Hematopoietic multipotent progenitor cell treated with erythropoietin and hydrocortisone succinate and interleukin-3 and kit ligand, for 15 days (in vitro differentiated cells): ENCODE measurements around the gene MAGIX.

ENCODE experiments used
- DNase-seq: peaks from one replicate; pipeline ENCODE4 v3.0.0-alpha.2; 2015; ENCODE audit warnings: low spot score

The MAGIX gene

GRCh38 chrX:49184294-49185281, 22.0 kb downstream of the MAGIX start:
- peak; percentile 49 for DNase-seq

DNA sequence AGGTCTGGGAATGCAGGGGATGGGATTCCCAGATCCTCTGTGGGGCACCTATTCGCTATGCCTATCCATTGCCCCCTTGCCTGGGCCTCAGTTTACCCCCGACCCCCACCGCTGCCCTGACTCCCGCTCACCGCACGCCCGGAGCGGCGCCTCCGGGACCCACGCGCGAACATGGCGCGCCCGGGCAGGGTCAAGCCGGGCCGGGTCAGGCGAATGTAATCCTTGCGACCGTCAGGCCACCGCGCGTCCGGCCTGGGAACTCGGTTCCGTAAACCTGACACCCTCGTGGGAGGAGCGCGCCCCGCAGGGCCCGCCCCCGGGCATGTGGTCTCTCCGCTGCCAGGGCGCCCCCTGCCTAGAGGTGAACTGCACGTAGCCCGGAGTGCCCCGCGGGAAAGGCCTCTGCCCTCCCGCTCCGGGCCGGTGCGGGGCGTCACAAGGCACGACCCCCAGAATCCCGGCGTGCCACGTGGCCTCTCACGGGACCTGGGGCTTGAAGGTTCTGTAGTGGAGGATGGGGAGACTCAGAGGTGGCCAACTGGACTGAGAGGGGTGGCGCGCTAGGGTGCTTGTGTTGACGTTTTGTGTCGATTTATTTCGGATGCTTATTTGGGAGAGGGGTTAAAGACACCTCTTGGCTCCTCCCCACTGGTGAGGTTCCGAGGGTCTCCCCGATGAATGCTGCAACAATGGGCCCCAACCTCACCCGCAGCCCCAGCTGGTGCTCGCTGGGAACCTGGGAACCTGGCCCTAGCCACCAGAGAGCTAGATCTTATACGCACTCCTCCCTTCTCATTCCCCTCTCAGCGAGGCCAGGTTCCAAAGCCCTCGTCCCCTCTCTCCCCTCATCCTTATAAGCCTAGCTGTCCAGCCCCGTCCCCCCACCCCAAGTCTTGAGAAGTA, 23.8 kb downstream of the MAGIX start, which contains the start of gene PRICKLE3:
Gene PRICKLE3, minus strand, starts transcription at position 249 of the 903 bp plus-strand sequence. Its CDS starts 76 bp downstream, at position 173.
- peak; percentile 37 for DNase-seq

DNA sequence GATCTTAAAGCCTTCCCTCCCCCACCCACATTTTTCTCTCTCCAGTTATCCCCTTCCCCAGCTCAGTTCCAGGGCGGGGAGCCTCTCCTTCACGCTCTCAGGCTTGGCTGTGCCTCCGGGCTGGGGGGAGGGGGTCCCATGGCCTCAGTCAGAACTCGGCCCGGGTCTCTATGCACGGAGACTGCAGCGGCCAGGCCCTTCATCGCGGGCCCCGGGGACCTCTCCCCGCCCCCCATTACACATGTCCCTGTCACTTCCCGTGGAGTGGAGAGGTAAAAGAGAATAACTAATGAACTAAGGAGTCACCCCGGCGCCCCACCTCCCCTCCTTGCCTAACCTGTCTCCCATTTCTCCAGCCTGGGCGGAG, 24.5 kb downstream of the MAGIX start:
- no peak for DNase-seq

DNA sequence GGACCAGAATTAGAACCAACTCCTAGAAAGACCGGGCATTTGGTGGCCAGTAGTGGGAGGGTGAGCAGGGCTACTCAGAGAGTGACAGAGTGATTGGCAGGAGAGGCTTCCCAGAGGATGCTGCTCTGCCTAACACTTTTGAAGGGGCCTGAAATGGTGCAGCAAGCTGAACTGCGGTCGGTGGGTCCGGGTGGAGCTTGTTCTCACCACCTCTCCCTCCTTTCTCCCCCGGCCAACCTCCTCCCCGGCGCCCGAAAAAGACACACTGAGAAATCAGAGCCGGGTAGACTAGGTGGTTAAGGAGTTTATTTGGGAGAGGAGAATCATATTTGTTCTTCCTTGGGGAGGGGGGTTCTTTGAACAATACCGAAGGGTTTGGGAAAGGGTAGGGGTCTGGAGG, 25.0 kb downstream of the MAGIX start:
- no peak for DNase-seq

DNA sequence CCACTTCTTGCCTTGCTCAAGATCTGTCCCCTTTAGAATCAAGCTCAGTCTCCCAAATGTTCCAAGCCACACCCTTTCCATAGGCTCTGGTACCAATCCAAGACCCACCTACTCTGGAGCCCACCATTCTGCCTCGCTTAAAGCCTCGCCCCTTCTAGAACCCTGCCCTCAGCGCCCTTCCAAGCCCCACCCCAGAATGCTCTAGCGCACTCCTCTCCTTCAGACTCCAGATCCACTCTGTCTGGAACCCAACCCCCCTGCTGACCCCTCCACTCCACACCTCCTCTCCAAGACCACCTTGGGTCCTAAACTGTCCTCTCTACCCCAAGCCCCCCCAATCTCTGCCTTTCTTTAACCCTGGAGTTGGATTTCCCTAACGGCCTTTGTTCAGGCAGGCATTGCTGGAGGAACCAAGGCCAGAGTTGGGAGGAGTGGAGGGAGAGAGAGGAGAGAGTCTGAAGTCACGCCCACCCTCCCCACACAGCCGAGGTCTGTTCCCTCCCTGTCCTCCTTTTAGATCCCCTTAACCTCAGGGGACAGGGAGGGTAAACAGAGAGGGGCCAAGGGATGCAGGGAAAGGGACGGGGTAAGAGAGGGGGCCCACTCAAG, 26.0 kb downstream of the MAGIX start:
- no peak for DNase-seq

- DNase-seq: no peak
Measured at GRCh38 chrX:49189606-49190005, 27.0 kb downstream of the MAGIX start.

DNA sequence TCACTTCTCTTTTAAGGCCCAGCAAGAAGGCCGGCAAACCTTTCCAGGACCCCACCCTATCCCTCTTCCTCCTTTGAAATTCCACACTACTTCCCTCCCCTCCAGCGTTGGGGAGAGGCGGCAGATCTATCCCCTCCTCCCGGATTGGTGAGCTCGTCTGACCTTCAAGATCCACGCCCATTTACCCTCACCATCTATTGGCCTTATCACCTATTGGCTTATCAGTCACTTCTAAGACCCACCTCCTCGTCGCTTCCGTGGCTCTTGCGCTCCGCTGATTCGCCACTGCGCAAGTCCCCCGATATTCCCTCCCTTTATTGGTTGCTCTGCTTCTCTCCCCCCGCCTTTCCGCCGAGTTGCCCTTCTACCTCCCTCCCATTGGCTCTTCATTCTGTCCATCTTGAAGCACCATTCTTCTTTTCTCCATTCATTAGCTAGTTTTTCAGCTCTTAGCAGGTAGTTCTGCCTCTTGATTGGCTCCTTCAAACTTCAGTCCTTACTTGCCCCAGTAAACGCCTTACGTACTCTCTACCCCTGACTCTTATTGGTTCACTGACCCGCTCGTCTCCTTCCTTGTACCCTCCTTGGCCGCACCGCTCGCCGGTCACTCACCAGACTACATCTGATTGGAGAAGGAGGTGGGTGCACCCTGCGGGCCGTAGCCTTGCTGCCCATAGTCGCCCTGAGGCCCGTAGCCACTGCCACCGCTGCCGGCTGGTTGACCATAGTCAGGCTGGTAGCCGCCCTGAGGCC, 28.4 kb downstream of the MAGIX start:
- peak; percentile 91 for DNase-seq

GRCh38 chrX:49191574-49192011, 29.0 kb downstream of the MAGIX start:
- DNase-seq: no peak

DNA sequence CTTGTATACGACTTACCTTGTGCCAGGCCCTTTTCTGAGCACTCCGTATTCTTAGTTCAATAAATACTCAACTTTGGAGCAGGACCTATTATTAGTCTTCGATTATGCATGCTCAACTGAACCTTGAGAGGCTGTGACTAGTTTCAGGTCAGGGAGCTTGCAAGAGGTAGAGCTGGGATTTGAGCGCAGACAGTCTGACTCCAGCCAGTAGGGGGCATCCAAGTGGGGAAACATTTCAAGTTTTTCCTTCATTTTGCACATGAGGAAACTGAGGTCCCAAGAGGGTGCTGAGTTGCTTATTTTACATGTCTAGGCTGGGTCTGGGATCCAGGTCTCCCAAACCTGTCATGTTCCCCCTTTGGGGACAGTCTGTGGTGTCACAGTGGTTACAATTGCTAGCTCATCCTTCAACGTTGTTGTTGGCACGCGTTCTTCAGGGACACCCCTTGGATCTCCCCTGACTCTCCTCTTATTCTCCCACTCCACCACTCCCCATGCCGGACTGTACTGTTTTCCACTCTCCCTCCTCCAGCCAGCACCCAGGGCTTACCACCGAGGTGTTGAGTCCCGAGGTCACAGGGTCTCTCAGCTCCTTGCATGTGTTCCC, 30.3 kb downstream of the MAGIX start:
- DNase-seq: peak; percentile 31

DNA sequence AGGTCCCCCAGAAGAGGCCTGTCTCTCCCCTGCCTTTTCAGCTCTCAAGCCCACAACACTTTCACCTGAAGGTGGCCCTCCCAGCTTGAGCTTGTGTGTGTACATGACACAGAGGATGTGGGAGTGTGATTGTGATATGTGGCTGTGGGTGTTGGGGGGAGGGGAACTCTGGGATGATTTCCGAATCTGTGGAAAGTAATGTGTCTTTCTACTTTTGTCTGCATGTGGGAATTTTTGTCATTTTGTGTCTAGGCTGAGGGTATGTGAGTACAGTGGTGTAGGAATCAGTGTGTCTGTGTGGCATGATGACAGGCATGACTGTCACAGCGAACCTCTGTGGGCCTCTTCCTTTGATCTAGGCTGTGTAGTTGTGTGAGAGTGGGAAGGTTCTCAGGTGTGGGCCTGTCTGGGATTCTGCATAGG, 31.0 kb downstream of the MAGIX start:
- no peak for DNase-seq

DNA sequence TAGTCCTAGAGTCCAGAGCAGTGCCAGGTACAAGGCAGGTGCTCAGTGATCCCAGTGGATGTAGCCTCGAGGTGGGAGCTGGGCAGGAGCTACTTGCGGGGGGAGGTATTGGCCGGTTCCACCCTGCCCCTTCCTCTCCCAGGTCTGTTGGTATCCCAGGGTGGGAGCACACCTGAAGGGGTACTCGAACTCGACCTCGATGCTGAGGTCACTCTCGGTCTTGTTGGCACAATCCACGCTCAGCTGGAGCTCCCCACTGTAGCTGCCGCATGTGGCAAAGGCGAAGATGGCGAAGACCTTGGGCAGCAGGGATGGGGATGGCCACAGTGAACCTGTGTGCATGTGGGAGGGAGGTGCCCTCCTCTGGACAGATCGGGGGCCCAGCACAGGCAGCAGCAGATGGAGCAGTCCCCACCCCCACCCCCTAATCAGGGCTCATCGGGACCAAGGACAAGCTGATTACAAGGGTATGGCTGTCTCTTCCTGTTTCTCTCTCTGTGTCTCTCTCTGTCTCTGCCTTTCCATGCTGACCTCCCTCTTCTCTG, 35.1 kb downstream of the MAGIX start:
- no peak for DNase-seq

DNA sequence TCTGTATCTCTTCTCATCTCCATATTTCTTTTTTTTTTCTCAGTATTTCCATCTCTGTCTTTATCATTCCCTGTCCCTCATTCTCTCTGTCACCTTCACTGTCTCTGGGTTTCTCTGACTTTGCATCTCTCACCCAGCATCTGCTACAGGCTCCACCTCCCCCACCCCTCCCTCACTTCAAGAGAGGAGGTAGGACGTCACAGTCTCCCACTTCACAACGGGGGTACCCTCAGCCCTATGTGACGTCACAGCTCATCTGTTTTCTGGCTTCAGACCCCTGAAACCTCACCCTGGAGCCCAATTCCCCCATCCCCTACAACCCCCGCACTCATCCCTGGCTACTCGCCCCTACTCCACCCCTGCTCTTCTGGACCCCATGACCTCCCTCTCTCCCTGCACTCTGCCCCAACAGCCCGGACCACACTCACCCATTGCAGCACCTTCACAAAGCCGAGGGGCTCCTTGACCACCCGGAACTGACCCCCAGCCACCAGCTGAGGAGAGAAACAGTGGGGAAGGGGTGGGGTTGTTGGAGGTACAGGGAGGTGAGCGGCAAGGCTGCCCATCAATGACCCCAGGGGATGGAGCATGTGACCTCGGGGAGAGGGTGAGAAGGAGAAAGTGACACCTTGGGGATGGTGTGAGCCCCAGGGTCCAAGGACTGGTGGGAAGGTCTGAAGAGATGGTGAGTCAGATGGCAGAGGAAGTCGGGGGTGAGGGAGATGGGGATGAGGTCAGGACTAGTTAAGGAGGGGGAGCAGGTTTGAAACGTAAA, 36.2 kb downstream of the MAGIX start:
- no peak for DNase-seq

DNA sequence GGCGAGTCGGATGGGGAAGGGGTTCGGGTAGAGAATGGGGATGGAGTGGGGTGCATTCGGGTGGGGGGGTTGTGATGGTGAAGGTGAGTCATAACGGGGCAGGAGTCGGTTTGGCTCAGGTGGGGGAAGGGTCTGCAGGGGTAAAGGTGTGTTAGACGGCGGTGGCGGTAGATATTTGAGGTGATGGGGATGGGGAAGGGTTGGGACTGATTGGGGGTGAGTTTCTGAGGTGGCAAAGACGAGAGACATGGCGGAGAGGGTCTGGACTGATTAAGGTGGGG, 36.7 kb downstream of the MAGIX start:
- no peak for DNase-seq

DNA sequence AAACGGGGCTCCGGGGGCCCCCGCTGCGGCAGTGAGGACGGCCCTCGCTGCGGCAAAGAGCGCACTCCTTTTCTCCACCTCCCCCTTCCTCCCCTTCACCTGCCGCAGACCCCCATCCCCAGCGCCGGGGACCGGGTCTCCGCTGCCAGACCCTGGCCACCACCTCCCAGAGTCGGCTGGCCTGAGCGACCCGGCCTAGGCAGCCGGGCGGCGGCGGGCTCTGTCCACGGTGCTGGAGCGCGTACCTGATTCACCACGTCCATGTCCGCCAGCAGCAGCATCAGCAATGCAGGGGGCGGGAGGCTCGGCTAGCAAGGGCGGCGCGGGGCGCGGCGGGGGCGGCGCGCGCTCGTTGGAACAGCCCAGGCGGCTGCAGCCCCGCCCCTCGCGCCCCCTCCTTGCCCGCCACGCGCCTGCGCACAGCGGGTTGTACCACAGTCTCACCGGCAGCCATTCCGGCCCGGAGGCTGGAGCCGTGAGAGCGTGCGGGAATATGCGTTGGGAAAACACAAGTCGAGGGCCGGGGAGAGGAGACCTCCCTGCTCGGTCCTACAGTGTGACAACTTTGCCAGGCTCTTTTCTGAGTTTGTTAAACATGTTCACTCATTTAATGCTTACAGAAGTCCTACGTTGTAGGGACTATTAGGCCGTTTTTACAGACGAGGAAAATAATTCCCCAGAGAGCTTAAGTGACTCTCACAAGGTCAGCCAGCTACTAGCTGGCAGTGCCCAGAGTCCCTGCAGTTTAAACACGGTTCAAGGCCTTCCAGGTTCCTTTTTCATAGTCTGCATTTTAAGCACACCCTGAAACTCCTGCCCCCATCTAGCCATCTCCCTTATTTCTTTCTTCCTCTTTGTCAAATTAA, 37.6 kb downstream of the MAGIX start, which contains the start of gene SYP:
Gene SYP, minus strand, starts transcription at position 288 of the 866 bp plus-strand sequence. Its CDS starts 7 bp downstream, at position 281.
- peak; percentile 72 for DNase-seq

DNA sequence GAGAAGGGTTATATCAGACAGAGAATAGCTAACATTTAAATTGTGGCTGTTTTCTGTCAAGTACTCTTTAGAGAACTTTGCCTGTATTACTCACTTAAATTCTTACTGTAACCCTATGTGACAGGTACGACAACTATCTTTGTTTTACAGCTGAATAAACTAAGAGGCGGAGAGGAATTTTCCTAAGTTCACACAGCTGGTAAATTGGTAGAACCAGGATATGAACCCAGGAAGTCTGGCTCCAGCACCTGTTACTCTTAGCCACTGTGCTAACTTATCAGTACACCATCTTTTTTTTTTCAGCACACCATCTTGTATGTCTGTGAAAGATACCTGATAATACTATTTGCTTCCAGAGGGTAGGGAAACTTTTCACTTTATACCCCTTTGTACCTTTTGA, 39.5 kb downstream of the MAGIX start:
- no peak for DNase-seq

DNA sequence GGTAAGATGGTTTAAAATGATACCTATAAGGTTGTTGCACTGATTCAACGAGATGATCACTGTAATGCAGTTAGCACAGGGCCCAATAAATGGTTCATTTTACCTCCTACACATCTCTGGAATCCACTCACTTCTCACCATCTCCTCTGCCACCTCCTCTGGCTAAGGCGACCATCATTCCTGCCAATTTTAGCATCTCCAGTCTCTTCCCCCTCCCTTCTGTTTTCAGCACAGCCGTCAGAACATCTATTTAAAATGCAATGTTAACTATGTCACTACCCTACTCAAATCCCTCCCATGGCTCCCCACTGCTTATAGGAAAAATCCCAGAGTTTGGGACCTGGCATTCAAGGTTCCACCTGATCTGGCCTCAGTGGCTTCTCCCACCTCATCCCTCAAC, 41.0 kb downstream of the MAGIX start:
- DNase-seq: no peak

GRCh38 chrX:49204017-49204416, 41.5 kb downstream of the MAGIX start:
- no peak for DNase-seq

GRCh38 chrX:49204709-49205108, 42.2 kb downstream of the MAGIX start:
- no peak for DNase-seq

DNA sequence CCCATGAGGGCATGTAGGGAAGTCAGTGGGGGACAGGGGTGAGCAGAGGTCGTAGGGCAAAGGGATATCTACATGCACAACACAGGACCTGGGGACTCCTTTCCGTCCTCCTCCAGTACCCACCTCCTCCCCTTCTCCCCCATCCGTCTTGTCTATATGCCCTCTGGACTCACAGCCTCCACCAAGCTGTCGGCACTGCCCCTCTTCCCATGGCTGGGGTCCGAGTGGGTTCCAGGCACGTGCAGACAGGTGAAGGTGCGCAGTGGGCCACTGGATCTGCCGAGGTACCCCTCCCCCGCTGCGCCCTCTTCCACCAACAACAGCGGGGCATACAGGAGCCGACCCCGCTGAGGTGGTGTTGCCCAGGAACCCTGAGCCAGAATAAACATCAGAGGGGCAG, 42.9 kb downstream of the MAGIX start:
- no peak for DNase-seq
